GM12878 (cell line): ENCODE data around the gene CYTL1. TPM values are rescaled to one million over a fixed set of nuclear protein-coding genes. Genes with fewer than 3 reads are reported as not detected.

Source experiments
- ATAC-seq: fragments of 200-7000 bp; cut with Tn5 transposase; 3 replicates; pipeline ENCODE4 v1.9.1; 2020; ENCODE audit warnings: mild to moderate bottlenecking, moderate library complexity
- BruUV-seq: library from RNA; stranded (reverse); fragments of 400-500 nt; replicated peaks from 2 replicates; lab custom pipeline; 2021; lab: Mats Ljungman, UMichigan
- CTCF ChIA-PET: fragments of 300-600 bp; sonication (Branson Sonifier 250); formaldehyde crosslinking; extraction: SDS; loops from one replicate; lab custom pipeline; 2021; ENCODE audit warnings: inconsistent platforms; lab: Yijun Ruan, JAX
- POLR2A ChIA-PET: fragments of 350-600 bp; formaldehyde crosslinking; extraction: SDS; loops from one replicate; lab custom pipeline; 2021; ENCODE audit warnings: inconsistent platforms; lab: Charles Lee
- RAD21 ChIA-PET: fragments of 300-600 bp; sonication (Branson Sonifier 250); formaldehyde crosslinking; loops from one replicate; lab custom pipeline; 2023; ENCODE audit warnings: antibody characterized with exemption; ENCODE audit not compliant: unreplicated experiment; lab: Charles Lee
- SMC1A ChIA-PET: fragments of 300-600 bp; sonication (Branson Sonifier 250); formaldehyde crosslinking; loops from one replicate; lab custom pipeline; 2023; ENCODE audit not compliant: unreplicated experiment, uncharacterized antibody; lab: Charles Lee
- DNase-seq: peaks from one replicate; pipeline ENCODE4 v3.0.0-alpha.2; 2011; ENCODE audit warnings: low read depth, low spot score
- FAIRE-seq: peaks from 3 replicates; lab custom pipeline; 2011; peaks lifted over from hg19 to GRCh38; lab: Jason Lieb, UNC
- H2AFZ ChIP-seq: 2 replicates; pipeline ENCODE4 v1.6.0; 2011; ENCODE audit warnings: low read depth, low read length, control low read depth; ENCODE audit not compliant: control insufficient read depth
- H3K27ac ChIP-seq: 2 replicates; pipeline ENCODE4 v1.5.1; 2011; ENCODE audit warnings: control low read depth; ENCODE audit not compliant: control insufficient read depth, insufficient read depth
- H3K27me3 ChIP-seq, 2 experiments: replicated peaks in 1 of 2; 2 replicates each; pipeline versions ENCODE4 v1.6.0 to v1.6.1; 2011; ENCODE audit warnings: low read length in 1 of 2; ENCODE audit not compliant: control insufficient read depth in 2 of 2, insufficient read depth in 2 of 2
- H3K36me3 ChIP-seq, 2 experiments: 2 replicates each; pipeline ENCODE4 v1.5.1; 2011; ENCODE audit warnings: low read length in 1 of 2; ENCODE audit not compliant: control insufficient read depth in 2 of 2, insufficient read depth in 2 of 2
- H3K4me1 ChIP-seq: 2 replicates; pipeline ENCODE4 v1.6.1; 2011; ENCODE audit warnings: mild to moderate bottlenecking, low read length, moderate library complexity, mixed read lengths; ENCODE audit not compliant: control insufficient read depth, insufficient read depth
- H3K4me2 ChIP-seq: 2 replicates; pipeline ENCODE4 v1.6.0; 2011; ENCODE audit warnings: control low read depth; ENCODE audit not compliant: control insufficient read depth, insufficient read depth
- H3K4me3 ChIP-seq: fragments of 200-600 bp; sonication (generic); 2 replicates; pipeline ENCODE4 v1.5.1; 2016
- H3K79me2 ChIP-seq: 2 replicates; pipeline ENCODE4 v1.6.0; 2011; ENCODE audit warnings: low read length; ENCODE audit not compliant: control insufficient read depth, insufficient read depth
- H3K9ac ChIP-seq: 2 replicates; pipeline ENCODE4 v1.8.0; 2011; ENCODE audit warnings: low read length, control low read depth, mixed read lengths; ENCODE audit not compliant: control insufficient read depth, insufficient read depth
- H3K9me3 ChIP-seq: replicated peaks from 3 replicates; pipeline ENCODE4 v1.5.1; 2011; ENCODE audit warnings: mild to moderate bottlenecking, low read length; ENCODE audit not compliant: control insufficient read depth, insufficient read depth
- H4K20me1 ChIP-seq: 2 replicates; pipeline ENCODE4 v1.6.0; 2011; ENCODE audit not compliant: control insufficient read depth, insufficient read depth
- CBFB ChIP-seq: IDR thresholded peaks from 2 replicates; pipeline ENCODE4 v1.6.1; 2016; ENCODE audit warnings: antibody characterized with exemption, low read depth
- ETV6 ChIP-seq, 2 experiments: fragments of 450-650 bp in 1 of 2; IDR thresholded peaks in 1 of 2; conservative IDR thresholded peaks in 1 of 2; 2 replicates each; pipeline ENCODE4 v1.6.1; 2014; ENCODE audit warnings: antibody characterized with exemption in 1 of 2, borderline replicate concordance in 1 of 2, low read depth in 1 of 2, mild to moderate bottlenecking in 1 of 2, moderate library complexity in 1 of 2
- IKZF1 ChIP-seq: fragments of 450-650 bp; conservative IDR thresholded peaks from 2 replicates; pipeline ENCODE4 v1.6.1; 2017; ENCODE audit warnings: antibody characterized with exemption, mild to moderate bottlenecking
- JUNB ChIP-seq: IDR thresholded peaks from 2 replicates; pipeline ENCODE4 v1.6.1; 2016; ENCODE audit warnings: antibody characterized with exemption, mild to moderate bottlenecking
- MEF2A ChIP-seq: IDR thresholded peaks from 2 replicates; pipeline ENCODE4 v1.6.1; 2011; ENCODE audit warnings: low read depth, mild to moderate bottlenecking, low read length, moderate library complexity; ENCODE audit not compliant: insufficient read depth
- PAX5 ChIP-seq: IDR thresholded peaks from 2 replicates; pipeline ENCODE4 v1.6.1; 2011; ENCODE audit warnings: low read depth, low read length, borderline replicate concordance
- PKNOX1 ChIP-seq: fragments of 450-650 bp; IDR thresholded peaks from 2 replicates; pipeline ENCODE4 v1.6.1; 2016; ENCODE audit warnings: mild to moderate bottlenecking
- RCOR1 ChIP-seq: conservative IDR thresholded peaks from 2 replicates; pipeline ENCODE4 v1.6.1; 2012; ENCODE audit warnings: low read depth, low read length, improper control_type of control experiment
- RUNX3 ChIP-seq: IDR thresholded peaks from 2 replicates; pipeline ENCODE4 v1.6.1; 2012; ENCODE audit warnings: low read length, inconsistent platforms
- STAT1 ChIP-seq: fragments of 450-650 bp; conservative IDR thresholded peaks from 2 replicates; pipeline ENCODE4 v1.6.1; 2014; ENCODE audit warnings: antibody characterized with exemption, mild to moderate bottlenecking
- TARDBP ChIP-seq: IDR thresholded peaks from 2 replicates; pipeline ENCODE4 v1.6.1; 2016; ENCODE audit warnings: borderline replicate concordance
- WRNIP1 ChIP-seq: IDR thresholded peaks from 2 replicates; pipeline ENCODE4 v1.6.1; 2011; ENCODE audit warnings: low read depth, low read length, improper control_type of control experiment, borderline replicate concordance
- ZBTB33 ChIP-seq: fragments of 450-650 bp; IDR thresholded peaks from 2 replicates; pipeline ENCODE4 v1.6.1; 2017; ENCODE audit warnings: mild to moderate bottlenecking
- ZNF592 ChIP-seq: fragments of 450-650 bp; IDR thresholded peaks from 2 replicates; pipeline ENCODE4 v1.6.1; 2017; ENCODE audit warnings: mild to moderate bottlenecking, moderate library complexity
- ZNF622 ChIP-seq: fragments of 450-650 bp; IDR thresholded peaks from 2 replicates; pipeline ENCODE4 v1.6.1; 2017; ENCODE audit warnings: mild to moderate bottlenecking, inconsistent platforms
- WGBS: methylation state at CpG from one replicate; pipeline ENCODE4 v1.1.6; 2016; ENCODE audit warnings: low lambda C conversion rate; ENCODE audit not compliant: insufficient replicate concordance, insufficient coverage; ENCODE audit errors: missing lambda C conversion rate; 5-methylcytosine and 5-hydroxymethylcytosine counted together
- in situ Hi-C: fragments of 300-500 bp; cut with MboI; formaldehyde crosslinking; loops from 9 replicates; pipeline ENCODE4 v1.14.3; 2018; ENCODE audit warnings: mixed read lengths
- intact Hi-C: fragments of 100-400 bp; cut with micrococcal nuclease; formaldehyde crosslinking; loops from one replicate; pipeline ENCODE4 v1.14.2; 2022; ENCODE audit not compliant: unreplicated experiment
- polyA plus RNA-seq, 11 experiments: library from polyadenylated mRNA; depleted of rRNA in 4 of 11; unstranded in 6 of 11; stranded (reverse) in 5 of 11; fragments of >200 nt; fragmentation: Nextera tagmentation in 4 of 11; fragmentation: Illumina TruSeq in 1 of 11; extraction: Ambion mirVana in 4 of 11; extraction: Trizol in 1 of 11; gene quantifications; 1 replicate in 1 of 11; 2 replicates in 10 of 11; pipeline versions ENCODE4 v1.2.1 to v1.2.3, GENCODE V29; 2011 to 2016; ENCODE audit warnings: inconsistent platforms in 2 of 11, missing spikeins in 2 of 11, low read depth in 1 of 11
- total RNA-seq, 4 experiments: library from RNA; depleted of rRNA in 3 of 4; stranded (reverse); fragments of >200 nt in 3 of 4; fragmentation: Illumina TruSeq in 1 of 4; extraction: Trizol in 1 of 4; gene quantifications; 2 replicates each; pipeline versions ENCODE4 v1.2.1 to v1.2.3, GENCODE V29; 2013 to 2021

CYTL1 gene
- total and polyA plus RNA-seq, 10 of the 15 experiments (the other 5 are each of a cell fraction or from before 2014, with no cell fraction given), result not detected

GRCh38 chr4:5019274-5019673 is at the start of gene CYTL1 (continued):
- no peak for TF ChIP-seq ZNF592
- no peak for TF ChIP-seq IKZF1
- TF ChIP-seq STAT1, result no peak

GRCh38 chr4:5067908-5068307 is 48.6 kb upstream of the CYTL1 start:
- no peak overlapping the region for H3K27ac ChIP-seq
- no peak for TF ChIP-seq PKNOX1
- no peak for TF ChIP-seq WRNIP1
- TF ChIP-seq PAX5, result no peak
- TF ChIP-seq ETV6 (conservative IDR thresholded peaks at IDR 0.05 in 1 of 2, IDR thresholded peaks at IDR 0.05 in 1 of 2; ENCODE audit: borderline replicate concordance in 1 of 2, low read depth in 1 of 2), result no peak
- no peak for TF ChIP-seq ZBTB33
- TF ChIP-seq ZNF622, result no peak
- no peak for TF ChIP-seq RCOR1
- TF ChIP-seq CBFB, result no peak
- TF ChIP-seq TARDBP, result no peak
- TF ChIP-seq JUNB, result no peak
- no peak for TF ChIP-seq RUNX3
- TF ChIP-seq MEF2A, result no peak
- TF ChIP-seq, all 136 proteins: peak for 0
- ChIA-PET RAD21 (no interaction called here), SMC1A (no interaction called here), CTCF (no interaction called here), POLR2A (no interaction called here)
- FAIRE-seq (no peak), ATAC-seq (no peak), DNase-seq (no peak)
- Histone ChIP-seq H3K4me3 (no peak overlapping the region), H3K79me2 (no peaks in the 10 kb centered on the region), H3K4me2 (no peak overlapping the region), H3K36me3 (no peaks in the 10 kb centered on the region), H3K4me1 (no peaks in the 10 kb centered on the region), H3K27me3 (no peaks in the 10 kb centered on the region), H3K9me3 (peaks cover 2% of the 10 kb centered on the region; the same call in 2 of the 3 replicates), H4K20me1 (no peaks in the 10 kb centered on the region), H3K9ac (no peak overlapping the region), H2AFZ (no peak overlapping the region)
- 11% methylated on average over 3 of the region's 3 CpGs for WGBS
- in situ Hi-C loops, result no loop called here
- intact Hi-C loops, result no loop called here
- BruUV-seq, result no TSS peak
